NCI-H1436 treated with DMSO at 0.1 percent for 48 hours (cell line): ENCODE measurements around the gene MT1F.
A peak's percentile ranks its signal among the peaks of the same experiment; 100 is the strongest.
"Not testable (repeated sequence)": the region's sequence is repeated elsewhere in the genome, so short reads cannot be mapped to it uniquely, and the experiment has no call there.

Experiments used
- DNase-seq: peaks from one replicate; lab custom pipeline; 2025; lab: John Stamatoyannopoulos, UW

The MT1F gene

GRCh38 chr16:56657555-56658326 is at the start of gene MT1F:
MT1F (plus strand) TSS chr16:56657959; CDS start chr16:56658059, 100 bp downstream.
- DNase-seq = no peak

- DNase-seq = peak; percentile 69
Observed at GRCh38 chr16:56608043-56608875, 49.5 kb upstream of the MT1F start, which contains the start of gene MT2A. MT2A (plus strand) TSS chr16:56608584; CDS start chr16:56608656, 72 bp downstream.

- DNase-seq = no peak
Observed at GRCh38 chr16:56608876-56609462, 48.8 kb upstream of the MT1F start.

DNA sequence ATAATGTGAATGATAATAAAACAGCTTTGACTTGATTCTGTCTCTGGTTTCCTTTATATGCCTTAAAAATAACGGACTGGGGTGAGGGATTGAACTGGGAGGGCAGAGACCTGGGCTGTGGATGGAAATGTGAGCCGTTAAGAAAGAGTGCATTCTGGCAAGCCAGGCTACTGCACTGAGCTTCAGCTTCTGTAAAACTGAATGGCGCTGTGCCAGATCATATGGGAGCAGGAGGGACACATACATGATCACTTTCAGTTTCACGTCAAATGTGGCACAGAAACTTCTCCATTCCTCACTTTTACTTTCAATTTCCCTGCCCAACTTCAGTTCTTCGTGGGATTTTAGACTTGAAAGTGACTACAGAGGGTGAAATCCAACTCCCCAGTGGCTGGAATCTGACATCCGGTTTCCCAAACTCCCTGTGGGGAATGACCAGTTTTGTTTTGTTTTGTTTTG is 48.3 kb upstream of the MT1F start:
- no peak for DNase-seq

DNA sequence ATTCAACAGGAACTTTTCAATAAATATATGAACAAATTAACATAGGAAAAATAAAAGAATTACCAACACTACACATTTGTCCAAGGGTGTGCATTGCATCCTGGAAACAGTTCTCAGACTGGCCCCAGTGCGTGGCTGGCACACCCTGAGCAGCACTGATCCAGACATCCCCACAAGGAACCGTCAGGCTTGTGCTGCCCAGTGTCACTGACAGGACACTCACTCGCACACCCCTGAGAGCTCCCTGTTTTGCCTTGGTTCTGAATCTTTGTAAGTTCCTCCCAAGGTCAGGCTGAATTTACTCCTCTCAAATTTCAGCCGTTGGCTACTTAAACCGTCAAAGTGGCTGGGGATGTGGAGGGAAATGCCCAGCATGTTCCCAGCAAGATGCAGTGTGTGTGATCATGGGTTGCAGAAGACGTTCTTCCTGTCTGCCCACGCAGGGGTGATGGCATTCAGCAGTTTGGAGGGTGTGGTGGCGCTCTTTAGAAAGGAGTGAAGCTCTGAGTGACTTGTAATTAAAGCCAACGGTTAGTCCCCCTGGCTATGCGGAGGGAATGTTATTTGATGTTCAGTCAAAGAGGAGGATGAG is 47.6 kb upstream of the MT1F start:
- no peak for DNase-seq

DNA sequence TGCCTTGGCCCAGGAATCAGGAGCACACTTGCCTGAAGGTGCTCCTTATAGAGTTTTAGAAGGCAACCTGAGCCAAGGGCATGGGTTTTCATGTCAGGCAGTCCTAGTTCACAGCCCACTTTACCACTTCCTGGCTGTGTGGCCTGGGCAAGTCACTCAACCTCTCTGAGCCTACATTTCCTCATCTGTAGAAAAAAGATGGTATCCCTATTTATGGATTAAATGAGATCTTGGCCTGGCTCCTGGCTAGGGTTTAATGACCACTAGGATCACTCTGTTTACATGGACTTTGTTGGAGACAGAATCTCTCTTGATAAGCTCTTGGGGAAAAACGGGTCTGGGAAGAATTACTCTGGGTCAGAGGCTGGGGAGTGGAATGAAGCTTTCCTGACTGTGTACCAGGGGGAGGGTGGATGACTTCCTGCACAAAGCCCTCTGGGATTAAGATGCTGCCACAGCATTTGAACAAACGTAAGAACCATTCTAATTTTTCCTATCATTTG is 47.1 kb upstream of the MT1F start:
- DNase-seq = no peak

DNA sequence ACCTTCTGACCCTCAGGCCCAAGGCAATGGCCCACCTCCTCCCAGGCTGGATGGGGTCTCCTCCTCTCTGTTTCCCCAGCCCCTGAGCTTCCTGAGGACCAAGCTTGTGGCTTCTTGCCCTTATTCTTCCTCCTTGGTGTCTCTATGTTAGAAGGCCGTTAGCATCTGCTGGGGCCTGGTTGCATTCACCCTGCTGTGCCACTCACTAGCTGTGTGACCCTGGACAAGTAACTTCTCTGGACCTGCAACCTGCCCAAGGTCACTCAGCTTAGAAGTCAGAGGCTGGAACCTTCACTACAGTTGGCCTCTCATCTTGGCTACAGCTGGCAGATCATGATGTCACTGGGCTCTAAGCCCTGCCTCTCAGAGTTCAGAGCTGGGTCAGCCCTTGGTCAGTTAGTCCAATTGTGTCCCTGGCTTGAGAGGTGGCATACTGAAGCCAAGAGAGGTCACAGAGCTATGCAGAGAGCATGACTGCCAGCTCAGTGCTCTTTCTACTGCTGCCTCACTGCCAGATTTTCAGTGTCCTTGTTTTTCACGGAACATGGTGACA is 46.4 kb upstream of the MT1F start:
- no peak for DNase-seq

- DNase-seq = no peak
Observed at GRCh38 chr16:56613706-56614105, 44.1 kb upstream of the MT1F start.

GRCh38 chr16:56614549-56614991 is 43.2 kb upstream of the MT1F start:
- DNase-seq = no peak

GRCh38 chr16:56615353-56615752 is 42.4 kb upstream of the MT1F start:
- no peak for DNase-seq

DNA sequence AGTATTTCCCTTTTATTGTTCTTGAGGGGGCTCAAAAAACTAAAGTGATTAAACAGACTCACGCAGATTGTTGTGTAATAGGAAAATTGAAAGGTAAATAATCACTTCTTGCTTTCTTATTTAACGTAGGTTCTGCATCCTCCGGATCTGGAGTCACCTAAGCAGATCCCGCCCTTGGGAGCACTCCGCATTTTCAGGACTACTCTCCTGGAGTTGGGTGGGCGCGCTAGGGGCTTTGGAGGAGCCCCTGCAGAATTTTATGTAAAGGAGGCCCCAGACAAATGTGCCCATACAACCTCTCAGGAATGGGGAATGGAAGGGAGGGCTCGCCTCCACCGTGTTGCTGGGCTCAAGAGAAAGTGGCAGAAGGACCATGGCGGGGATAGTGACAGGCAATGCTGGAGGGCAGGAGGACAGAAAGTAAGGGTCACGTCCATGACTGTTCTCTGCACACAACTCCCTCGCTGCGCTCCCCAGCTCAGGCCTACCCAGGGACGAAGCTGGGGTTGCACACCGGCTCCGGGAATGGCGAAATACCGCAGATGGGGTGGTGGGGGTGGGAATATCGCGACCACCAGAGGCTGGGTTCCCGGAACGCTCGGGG is 41.0 kb upstream of the MT1F start:
- no peak for DNase-seq

GRCh38 chr16:56617212-56618085 is 40.3 kb upstream of the MT1F start:
- no peak for DNase-seq

- DNase-seq = no peak
Observed at GRCh38 chr16:56618138-56618537, 39.6 kb upstream of the MT1F start.

DNA sequence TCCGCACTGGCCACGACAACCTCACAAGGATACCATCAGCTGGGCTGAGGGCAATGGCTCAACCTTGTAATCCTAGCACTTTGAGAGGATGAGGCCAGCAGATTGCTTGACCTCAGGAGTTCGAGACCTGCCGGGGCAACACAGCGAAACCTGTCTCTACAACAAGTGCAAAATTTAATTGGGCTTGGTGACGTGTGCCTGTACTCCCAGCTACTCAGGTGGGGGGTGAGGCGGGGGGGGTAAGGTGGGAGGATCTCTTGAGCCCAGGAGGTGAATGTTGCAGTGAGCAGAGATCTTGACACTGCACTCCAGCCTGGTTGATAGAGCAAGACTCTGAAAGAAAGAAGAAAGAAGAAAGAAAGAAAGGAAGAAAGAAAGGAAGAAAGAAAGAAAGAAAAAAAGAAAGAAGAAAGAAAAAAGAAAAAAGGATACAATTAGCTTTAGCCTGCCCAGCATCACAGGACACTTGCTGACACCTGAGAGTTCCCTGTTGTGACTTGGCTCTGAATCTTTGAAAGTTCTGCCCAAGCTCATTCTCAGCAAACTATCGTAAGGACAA is 37.3 kb upstream of the MT1F start:
- DNase-seq = no peak

DNA sequence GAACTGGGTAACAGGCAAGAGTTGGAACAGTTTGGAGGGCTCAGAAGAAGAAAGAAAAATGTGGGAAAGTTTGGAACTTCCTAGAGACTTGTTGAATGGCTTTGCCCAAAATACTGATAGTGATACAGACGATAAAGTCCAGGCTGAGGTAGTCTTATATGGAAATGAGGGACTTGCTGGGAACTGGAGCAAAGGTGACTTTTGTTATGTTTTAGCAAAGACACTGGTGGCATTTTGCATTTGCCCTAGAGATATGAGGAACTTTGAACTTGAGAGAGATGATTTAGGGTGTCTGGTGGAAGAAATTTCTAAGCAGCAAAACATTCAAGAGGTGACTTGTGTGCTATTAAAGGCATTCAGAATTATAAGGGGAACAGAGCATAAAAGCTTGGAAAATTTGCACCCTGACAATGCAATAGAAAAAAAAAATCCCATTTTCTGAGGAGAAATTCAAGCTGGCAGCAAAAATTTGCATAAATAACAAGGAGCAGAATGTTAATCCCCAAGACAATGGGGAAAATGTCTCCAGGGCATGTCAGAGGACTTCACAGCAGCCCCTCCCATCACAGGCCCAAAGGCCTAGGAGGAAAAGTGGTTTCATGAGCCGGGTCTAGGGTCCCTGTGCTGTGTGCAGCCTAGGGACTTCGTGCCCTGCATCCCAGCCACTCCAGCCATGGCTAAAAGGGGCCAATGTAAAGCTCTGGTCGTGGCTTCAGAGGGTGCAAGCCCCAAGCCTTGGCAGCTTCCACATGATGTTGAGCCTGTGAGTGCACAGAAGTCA is 35.9 kb upstream of the MT1F start:
- not testable (repeated sequence) for DNase-seq

DNA sequence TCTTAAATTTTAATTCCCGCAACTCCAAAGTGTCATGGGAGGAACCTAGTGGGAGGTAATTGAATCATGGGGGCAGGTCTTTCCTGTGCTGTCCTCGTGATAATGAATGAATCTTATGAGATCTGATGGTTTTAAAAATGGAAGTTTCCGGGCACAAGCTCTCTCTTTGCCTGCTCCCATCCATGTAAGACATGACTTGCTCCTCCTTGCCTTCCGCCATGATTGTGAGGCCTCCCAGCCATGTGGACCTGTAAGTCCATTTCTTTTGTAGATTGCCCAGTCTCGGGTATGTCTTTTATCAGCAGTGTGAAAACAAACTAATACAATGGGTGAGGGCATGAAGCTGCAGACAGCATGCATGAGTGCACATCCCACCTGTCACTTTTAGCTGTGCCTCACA is 34.6 kb upstream of the MT1F start:
- DNase-seq = not testable (repeated sequence)

GRCh38 chr16:56623637-56624036 is 34.1 kb upstream of the MT1F start:
- no peak for DNase-seq

DNA sequence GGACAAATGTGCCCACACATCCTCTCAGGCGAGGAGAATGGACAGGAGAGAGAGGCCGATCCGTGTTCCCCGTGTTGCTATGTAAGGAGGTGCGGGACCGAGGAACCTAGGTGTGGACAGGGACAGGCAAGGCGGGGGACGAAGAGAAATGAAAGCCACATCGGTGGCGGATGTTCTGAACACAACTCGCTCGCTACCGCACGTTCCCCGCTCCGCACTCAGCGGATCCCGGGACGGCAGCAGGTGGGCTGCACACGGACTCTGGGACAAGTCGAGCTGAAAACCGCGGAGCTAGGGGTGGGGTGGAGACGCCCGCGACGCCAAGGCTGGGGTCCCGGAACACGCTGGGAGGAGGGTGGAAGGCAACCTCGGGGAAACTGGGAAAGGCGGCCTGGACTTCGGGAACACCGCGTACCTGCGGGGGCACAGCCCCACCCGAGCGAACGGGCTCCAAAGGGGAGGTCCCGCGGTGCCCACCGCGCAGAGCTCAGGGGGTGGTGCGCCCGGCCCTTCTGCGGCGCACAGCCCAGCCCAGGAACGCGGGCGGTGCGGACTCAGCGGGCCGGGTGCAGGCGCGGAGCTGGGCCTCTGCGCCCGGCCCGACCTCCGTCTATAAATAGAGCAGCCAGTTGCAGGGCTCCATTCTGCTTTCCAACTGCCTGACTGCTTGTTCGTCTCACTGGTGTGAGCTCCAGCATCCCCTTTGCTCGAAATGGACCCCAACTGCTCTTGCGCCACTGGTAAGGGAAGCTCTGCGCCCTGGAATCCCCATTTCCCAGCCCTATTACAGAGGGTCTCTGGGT is 32.4 kb upstream of the MT1F start, which contains the start of gene MT1E:
TSS of gene MT1E (plus strand) at position 642 of the 803 bp plus-strand sequence. CDS start at position 713, 71 bp downstream.
- DNase-seq = no peak
